NCI-H1694 (cell line): ENCODE data around the gene ARFGAP1.
"Not testable (repeated sequence)": the region's sequence is repeated elsewhere in the genome, so short reads cannot be mapped to it uniquely, and the experiment has no call there.

Experiments
- DNase-seq: peaks from one replicate; lab custom pipeline; 2025; lab: John Stamatoyannopoulos, UW

ARFGAP1 gene

DNA sequence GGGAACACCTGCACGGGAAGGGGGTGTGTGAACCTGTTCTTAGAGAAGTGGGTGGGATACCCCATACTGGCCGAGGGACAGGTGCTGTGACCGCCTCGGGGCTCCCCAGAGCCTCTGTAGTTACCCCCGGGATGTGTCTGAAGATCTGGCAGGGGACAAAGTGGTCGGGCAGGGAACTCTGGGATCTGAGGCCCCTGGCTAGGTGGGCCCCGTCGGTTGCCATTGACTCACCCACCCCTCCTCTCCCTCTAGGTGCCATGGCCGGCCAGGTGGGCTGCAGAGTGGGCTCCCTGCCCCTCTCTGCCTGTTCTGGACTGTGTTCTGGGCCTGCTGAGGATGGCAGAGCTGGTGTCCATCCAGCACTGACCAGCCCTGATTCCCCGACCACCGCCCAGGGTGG, 32.6 kb upstream of the ARFGAP1 start:
- DNase-seq = no peak

DNA sequence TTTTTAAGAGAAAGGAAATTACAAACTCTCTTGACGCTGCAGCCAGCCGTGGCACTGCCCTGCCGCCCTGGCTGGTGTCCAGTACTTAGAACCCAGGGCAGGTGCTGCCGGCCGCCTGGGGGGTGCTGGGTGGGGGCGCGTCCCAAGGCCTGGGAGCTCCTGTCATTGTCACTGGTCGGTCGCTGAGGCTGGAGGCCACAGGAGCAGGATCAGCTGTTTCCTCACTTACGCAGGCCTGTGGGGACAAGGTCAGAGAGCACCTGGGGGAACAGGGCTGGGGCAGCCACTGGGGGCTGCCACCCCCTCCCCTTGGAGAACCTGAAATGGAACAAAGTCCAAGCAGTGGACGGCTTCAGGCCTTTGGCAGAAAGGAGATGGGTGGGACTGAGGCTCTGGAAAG, 31.3 kb upstream of the ARFGAP1 start:
- DNase-seq = no peak

DNA sequence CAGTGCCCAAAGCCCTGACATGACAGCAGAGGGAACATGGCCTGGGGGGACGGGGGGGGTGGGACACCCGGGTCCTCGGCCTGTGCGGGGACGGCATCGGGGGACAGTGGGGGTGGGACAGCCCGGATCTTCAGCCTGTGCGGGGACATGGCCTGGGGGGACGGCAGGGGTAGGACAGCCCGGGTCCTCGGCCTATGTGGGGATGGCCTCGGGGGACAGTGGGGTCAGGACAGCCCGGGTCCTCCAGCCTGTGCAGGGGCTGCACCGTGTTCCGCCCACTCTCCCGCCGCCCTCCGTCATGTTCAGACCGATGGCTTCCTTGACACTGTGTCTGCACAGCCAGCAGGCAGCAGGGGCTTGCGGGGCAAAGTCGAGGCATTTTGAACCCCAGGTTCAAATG, 29.9 kb upstream of the ARFGAP1 start:
- no peak for DNase-seq

DNA sequence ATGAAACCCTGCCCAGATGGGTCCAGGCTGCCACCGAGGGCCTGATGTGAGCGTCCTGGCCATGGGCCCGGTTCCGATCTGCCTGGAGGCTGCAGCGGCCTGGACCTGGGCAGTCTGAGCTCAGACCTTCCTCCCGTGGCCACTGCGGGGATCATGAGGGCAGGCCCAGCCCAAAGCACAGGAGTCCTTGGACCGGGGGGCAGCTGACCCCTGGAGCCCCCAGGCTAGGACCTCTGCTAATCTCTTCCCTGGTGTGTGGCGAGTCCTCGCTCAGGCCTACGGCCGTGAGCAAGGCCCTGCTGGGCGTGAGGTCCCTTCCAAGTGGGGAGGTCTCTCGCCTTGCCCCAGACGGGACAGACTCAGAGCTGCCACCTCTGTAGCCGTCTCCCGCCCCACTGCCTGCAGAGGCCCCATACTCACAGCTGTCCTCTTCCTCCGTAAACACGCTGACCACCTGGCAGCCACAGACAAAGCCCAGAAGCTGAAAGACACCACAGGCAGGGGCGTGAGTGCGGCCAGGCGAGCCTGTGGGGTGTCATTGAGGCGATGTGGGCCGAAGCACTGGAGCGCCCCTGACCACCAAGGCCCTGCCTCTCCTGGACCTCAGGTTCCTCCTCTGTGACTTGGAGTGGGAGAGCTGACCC, 28.9 kb upstream of the ARFGAP1 start:
- no peak for DNase-seq

DNA sequence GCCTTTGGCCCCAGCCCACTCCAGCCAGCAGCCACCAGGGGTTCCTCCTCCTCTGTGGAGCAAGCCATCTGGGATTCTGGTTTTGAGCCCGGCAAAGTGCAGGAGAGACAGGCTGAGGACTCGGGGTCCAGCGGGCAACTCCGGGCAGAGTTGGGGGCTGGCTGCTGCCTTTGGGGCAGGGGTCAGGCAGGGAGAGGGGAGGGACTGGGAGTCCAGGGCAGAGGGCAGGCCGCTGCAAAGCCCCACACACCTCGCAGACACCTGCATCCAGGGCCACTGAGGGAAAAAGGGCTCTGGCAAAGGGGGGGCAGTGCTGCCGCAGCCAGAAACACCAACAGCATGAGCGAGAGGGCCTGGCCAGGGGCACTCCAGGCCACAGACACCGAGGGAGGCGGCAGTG, 28.1 kb upstream of the ARFGAP1 start:
- no peak for DNase-seq

DNA sequence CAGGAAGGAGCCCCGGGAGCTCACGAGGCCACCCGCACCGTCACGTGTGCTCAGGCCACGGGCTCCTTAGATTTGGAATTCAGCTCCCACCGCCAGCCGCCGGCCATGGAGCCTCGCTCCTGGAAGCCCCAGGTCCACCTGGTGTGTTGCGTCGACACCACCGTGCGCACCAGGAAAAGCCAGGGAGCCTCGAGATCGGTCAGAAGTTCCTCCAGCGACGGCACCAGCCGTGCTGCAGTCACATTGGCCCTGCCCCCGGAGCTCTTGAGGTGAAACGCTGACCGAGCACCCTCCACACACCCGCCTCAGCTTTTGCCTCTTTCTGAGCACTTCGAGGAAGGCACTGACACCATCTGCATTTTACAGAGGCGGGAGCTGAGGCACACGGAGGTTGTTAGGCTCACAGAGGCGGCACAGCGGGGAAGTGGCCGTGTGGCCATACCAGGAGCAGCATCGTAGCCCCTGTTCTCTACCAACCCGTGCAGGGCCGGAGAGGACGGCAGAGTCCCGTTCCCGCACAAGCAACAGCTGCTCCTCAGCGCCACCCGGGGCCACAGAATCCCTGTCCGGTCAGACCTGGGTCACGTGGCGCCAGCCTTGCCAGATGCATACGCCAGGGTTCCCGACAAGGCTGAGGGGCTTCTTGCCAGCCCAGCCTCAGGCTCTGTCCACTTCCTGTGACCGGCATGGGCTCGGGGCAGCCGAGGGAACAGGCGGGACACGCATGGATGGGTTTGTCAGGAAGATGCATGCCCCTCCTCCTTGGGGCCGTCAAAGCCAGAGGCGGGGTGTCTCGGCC, 25.9 kb upstream of the ARFGAP1 start:
- no peak for DNase-seq

DNA sequence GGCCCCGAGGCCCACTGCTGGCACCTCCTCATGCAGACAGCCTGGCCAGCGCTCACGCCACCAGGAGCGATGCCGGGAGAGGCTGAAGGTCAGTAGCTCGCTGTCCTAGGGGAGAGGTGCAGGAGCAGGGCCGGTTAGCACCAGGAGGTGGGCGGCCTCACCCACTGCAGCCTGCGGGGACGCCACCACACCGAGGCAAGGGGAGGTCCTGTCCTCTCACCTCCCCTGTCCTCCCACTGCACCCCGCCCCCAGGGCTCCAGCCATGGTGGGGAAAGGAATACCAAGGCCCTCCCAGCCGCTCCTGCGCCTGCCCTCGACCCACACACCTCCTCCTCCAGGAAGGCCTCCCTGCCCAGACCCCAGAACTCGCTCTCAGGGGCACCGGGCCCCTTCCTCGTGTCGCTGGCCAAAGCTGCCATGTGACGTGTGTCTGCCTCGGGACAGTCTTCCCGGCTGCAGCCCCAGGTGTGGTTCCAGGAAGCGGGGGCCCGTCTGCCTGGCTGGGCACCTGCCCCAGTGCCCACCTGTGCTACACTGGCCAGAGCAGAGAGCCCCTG, 24.9 kb upstream of the ARFGAP1 start:
- DNase-seq = no peak

DNA sequence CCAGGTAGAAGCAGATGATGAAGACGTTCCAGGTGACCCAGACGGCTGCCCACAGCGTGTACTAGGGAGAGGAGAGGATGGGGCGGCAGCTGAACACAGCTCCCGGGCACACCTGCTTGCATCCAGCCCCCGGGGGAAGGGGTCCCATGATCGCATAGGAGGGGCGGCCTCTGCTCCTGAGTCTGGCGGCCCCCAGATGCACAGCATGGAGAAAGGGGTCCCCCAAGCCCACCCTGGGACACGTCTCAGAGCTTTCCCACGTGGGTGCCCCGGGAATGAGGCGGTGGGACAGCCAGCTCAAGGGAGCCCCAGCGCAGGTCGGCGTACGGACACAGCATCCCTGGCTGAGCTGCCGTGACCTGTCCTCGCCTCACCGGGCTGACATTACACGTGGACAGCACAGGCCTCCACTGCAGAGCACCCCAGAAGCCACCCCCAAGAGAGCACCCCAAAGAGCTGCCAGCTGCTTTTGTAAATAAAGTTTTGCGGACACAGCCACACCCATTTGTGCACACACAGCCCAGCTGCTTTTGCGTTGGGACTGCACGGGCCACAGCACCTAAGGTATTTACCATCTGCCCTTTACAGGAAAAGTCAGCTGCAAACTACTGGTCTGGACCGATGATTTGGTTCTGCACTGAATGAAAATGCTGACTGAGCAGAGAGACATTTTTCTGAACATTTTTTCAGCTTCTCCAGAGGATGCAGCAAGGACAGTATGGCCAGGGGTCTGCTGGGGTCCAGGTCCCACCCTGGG, 23.6 kb upstream of the ARFGAP1 start:
- DNase-seq = no peak

DNA sequence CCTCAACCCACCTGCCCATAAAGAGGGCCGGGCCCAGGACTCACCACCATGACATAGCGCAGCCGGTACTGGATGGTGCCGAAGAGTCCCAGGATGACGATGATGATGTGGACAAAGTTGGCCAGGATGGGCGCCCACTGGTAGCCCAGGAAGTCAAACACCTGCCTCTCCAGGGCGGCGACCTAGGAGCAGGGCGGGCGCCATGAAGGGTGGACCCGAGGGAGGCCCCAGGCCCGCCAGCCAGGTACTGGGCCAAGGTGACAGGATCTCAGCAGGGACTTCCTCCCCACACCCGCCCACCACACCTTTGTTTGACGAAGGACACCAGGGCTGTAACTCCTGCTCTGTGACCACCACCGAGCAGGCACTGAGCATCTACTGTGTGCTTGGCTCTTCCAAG, 22.7 kb upstream of the ARFGAP1 start:
- DNase-seq = no peak

DNA sequence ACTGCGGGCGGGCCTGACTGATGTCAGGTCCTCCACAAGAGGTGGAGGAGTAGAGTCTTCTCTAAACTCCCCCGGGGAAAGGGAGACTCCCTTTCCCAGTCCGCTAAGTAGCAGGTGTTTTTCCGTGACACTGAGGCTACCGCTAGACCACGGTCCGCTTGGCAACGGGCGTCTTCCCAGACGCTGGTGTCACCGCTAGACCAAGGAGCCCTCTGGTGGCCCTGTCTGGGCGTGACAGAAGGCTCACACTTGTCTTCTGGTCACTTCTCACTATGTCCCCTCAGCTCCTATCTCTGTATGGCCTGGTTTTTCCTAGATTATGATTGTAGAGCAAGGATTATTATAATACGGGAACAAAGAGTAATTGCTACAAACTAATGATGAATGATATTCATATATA, 21.3 kb upstream of the ARFGAP1 start:
- DNase-seq = not testable (repeated sequence)

DNA sequence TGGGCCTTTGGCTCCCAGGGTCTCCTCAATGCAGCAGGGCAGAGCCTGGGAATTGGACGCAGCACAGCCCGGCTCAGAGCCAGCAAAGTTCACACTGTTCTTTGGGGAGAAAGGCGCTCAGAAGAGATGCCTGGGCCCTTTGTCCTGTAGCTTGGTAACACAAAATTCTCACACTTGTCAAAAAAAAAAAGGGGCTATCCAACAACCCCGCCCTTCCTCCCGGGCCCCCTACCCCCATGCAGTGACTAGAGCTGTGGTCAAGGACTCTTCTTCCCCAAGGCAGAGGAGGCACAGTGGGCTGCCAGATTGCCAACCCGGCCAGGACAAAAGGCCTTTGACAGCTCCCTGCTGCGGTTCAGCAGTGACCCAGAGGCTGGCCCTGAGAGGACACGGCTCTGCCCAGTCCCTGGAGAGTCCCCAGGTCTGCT, 20.3 kb upstream of the ARFGAP1 start:
- no peak for DNase-seq

DNA sequence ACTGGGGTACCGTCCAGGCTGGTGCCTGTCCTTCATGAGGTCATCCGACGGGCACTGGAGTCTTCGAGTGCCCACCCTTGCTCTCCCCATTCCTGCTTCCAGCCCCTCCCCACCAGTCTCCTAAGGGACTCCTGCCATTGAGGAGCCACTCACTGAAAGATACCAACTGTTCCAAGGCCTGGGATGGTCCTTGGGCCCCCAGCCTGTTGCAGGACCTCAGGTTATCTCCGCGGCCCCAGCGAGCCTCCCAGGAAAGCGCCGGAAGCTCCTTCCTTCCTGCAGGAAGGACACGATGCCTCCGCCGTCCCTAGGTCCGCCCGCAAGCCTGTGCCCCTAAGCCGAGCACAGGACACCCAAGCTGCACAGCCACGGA, 19.6 kb upstream of the ARFGAP1 start:
- no peak for DNase-seq

DNA sequence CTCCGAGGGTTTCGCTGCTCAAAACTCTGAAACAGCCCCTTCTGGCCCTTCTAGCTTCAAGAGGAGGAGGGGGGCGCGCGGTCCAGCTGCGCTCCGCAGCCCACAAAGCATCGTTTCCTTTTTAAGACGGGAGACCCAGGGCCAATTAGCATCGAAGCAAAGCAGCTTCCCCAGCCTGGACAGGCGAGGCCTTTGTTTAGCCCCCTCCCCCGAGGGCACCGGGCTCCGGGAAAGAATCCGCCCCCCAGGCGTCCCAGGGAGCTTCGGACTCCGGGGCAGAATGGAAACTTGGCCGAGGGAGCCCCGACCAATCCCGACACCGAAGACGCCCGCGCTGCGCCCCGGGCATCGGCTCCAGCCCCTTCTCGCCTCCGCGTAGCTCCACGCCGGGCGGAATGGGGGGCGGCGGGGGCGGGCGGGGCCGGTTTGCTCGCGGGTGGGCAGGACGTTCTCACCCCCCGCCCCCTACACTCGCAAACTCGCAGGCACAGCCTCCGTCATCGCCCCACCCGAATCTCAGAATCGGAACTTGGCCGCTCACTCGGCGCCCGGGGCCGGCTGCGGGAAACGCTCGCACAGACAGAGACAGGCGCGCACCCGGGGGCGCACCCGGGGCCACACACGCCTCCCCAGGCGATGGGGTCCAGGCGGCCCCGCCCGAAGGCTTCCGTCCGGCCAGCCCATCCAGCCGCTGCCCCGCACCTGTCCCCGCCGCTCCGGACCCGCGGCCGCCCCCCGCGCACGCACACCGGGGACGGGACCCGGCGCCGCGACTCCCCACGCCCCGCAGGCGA, 19.0 kb upstream of the ARFGAP1 start:
- DNase-seq = no peak

DNA sequence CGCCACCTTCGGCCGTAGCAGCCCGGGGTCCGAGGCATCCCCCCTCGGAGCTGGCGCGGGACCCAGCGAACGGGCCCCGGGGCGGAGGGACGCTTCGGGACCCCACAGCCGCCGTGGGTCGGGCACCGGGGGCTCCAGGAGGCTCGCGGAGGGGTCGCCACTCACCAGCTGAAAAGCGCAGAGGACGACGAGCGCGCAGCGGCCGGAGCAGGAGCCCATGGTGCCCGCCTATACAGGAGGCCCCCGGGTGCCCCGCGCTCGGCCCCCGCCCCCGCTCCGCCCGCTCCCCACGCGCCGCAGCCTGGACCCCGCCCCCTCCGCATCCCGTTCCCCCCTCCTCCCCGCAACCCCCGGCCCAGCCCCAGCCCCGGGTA, 18.4 kb upstream of the ARFGAP1 start, which contains the start of gene NKAIN4:
Gene NKAIN4 (minus strand): TSS at position 232 of the 374 bp plus-strand sequence. CDS start 13 bp downstream, at position 219.
- DNase-seq = no peak

DNA sequence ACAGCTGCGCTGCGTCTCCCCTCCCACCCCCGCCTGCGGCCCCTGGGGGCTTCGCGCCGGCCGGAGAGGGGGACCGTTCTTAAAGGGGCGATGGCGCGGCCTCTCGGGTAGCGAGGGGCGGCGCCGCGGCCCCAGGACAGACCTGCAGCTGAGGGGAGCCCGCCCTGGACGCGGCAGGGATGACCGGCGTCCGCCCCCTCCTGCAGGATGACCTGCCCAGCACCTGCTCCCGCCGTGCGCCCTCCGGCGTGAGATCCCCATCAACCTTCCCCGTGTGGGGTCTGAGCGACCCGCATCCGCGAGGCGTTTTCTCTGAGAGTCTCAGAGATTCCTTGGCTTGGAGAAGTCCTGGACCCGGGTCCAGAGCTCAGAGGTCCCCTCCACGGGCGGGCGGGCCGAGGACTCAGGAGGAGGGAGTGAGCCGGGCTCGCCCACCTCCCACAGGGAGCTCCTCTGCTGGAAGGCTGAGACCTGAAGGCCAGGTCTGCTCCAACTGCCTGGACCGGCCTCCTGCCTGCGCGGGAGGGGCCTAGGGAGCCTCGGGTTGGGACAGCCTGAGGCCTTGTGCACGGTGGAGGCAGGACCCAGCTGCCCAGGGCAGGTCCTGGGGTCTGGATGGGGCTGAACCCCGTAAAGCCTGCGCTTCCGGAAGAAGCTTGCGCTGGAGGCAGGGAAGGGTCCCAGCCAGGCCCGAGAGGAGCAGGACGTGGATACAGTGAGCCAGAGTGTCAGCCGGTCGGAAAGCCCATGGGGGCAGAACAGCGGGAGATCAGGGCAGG, 17.8 kb upstream of the ARFGAP1 start:
- no peak for DNase-seq

DNA sequence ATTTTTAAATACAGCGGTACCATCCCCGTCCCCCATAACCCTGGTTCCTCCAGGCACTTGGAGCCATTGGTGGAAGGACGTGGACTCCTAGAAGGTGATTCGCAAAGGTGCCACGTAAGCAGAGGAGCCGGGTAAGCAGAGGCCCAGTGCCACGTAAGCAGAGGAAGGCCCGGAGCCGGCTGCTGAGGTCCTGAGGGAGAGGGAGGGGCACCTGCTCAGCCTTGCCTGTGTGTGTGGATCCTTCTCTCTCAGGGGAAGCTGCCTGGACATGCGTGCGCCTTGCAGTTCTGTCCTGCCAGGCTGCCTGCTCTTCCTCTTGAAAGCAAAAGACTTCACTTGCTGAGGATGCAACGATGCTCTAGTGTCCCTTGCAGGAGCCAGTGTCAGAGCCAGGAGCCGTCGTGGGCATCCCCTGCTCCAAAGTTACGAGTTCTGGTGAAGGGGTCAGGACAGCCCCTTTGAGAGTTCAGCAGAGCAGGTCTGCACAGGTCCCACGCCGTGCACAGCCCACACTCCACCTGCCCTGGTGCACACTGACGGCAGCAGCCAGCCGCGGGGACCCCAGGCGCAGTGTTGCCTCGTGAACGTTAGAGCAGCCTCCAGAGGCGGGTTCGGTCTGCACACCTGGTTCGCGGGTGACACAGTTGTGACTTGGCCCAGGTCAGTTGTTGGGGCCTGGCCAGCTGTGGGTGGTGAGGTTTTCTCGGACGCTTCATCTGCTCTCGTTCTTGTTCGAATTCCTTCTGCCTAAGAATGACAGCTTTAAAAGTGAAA, 16.5 kb upstream of the ARFGAP1 start:
- no peak for DNase-seq

DNA sequence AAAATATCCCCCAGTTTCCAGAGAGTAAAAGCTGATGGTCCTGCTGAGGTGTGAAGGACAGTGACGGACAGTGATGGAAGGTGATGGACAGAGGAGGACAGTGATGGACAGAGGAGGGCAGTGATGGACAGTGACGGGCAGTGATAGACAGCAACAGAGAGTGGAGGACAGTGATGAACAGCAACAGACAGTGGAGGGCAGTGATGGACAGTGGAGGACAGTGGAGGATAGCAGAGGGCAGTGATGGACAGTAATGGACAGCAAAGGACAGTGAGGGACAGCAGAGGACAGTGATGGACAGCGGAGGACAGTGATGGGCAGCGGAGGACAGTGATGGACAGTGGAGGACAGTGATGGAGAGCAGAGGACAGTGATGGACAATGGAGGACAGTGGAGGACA, 15.7 kb upstream of the ARFGAP1 start:
- DNase-seq = no peak

DNA sequence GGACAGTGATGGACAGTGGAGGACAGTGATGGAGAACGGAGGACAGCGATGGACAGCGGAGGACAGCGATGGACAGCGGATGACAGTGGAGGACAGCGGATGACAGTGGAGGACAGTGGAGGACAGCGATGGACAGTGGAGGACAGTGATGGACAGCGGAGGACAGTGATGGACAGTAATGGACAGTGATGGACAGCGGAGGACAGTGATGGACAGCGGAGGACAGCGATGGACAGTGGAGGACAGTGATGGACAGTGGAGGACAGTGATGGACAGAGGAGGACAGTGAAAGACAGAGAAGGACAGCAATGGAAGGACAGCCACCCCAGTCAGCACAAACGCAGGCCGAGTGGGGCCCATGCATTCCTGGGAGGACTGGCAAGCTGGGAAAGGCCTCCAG, 15.0 kb upstream of the ARFGAP1 start:
- no peak for DNase-seq

DNA sequence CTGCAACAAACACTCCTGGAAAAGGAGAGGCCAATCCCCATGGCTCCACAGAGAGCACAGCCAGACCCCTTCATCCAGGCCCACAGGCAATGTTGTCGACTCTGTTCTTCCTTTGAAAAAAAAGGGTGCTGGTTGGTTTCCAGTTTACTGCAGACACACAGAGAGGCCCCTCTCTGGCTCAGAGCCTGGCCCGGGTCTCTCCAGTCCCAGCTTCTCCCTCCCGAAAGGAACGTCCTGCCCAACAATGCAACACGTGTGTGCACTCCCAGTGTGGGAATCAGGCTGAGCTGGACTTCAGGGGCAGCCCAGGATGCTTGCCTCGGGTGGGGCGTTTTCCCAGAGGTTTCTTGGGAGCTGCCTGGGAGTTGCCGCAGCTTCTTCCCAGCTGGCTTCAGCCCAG, 13.8 kb upstream of the ARFGAP1 start:
- DNase-seq = no peak

DNA sequence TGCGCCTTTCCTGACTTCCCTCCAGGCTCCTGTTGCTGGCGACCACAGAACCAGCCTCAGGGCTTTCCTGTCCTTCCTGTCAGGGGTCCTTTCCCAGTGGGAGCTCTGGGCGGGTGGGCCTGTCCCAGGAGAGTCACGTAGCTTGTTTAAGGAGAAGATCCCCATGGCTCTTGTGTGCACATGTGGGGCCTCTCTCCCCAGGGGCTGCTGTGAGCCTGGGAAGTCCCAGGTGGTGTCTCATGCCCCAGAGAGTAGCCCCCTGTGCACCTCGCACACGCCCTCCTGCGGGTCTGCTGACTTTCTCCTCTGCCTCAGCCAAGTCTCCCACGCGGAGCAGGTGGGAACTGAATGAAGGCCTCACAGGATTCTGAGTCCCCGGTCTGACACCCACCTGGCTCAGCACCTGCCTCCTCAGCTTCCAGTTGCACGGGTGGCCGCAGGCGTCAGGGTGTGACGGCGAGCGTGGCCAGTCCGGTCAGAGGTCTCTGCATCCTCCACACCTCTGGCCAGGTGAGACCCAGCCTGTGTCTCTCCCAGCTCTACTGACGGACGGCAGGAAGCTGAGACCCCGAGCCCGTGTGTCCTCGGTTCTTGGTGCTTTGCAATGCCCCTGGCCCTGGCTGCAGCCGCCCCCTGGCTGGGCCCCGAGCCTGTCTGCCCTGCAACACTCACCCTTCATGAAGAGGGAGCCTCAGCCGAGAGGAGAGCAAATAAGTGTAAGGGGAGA, 12.7 kb upstream of the ARFGAP1 start:
- DNase-seq = no peak
